ENCODE results near the gene MFAP3L.
"Not testable (repeated sequence)": the region's sequence is repeated elsewhere in the genome, so short reads cannot be mapped to it uniquely, and the experiment has no call there.

MFAP3L gene

DNA sequence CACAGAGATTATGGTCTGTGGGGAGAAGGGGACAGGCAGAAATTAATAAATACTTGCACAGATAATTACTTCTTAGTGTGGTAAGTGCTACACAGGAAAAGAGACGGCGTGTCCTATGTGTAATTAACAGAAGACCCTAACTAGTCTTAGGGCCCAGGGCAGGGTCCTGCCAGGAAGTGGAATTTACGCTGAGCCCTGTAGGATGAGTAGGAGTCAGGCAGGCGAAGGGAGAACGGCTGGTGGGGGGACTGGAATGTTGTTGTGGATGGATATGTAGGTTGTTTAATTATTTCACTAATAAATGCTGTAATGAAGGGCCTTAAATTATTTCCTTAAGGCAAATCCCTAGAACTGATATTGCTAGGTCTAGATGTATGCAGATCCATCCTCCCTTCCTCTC lies 26.7 kb upstream of the MFAP3L start:
- DNase-seq (ENCODE audit: low read depth in 2 of 2): no peak

DNA sequence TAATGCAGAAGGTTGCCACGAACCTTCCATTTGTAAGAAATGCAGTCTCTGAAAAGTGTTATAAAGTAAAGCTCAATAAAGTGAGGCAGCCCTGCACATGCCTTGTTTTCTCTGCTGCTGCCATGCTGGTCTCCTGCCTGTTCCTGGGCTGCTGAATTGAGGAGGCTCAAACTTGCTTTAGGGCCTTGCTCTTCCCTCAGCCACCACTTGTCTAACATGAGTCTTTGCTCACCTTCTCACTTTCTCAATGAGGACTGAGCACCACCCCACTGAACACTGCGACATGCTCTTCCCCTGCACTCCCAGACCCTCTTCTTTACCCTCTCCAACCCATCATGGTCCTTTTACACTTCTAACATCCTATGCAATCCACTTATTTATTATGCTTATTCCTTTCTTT lies 25.2 kb upstream of the MFAP3L start:
- H3K4me3 ChIP-seq (replicated peaks in 1 of 2; ENCODE audit: low read depth in 2 of 2, low read length in 2 of 2): no peak overlapping the region
- TF ChIP-seq, protein P1, sequence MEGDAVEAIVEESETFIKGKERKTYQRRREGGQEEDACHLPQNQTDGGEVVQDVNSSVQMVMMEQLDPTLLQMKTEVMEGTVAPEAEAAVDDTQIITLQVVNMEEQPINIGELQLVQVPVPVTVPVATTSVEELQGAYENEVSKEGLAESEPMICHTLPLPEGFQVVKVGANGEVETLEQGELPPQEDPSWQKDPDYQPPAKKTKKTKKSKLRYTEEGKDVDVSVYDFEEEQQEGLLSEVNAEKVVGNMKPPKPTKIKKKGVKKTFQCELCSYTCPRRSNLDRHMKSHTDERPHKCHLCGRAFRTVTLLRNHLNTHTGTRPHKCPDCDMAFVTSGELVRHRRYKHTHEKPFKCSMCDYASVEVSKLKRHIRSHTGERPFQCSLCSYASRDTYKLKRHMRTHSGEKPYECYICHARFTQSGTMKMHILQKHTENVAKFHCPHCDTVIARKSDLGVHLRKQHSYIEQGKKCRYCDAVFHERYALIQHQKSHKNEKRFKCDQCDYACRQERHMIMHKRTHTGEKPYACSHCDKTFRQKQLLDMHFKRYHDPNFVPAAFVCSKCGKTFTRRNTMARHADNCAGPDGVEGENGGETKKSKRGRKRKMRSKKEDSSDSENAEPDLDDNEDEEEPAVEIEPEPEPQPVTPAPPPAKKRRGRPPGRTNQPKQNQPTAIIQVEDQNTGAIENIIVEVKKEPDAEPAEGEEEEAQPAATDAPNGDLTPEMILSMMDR (IDR thresholded peaks at IDR 0.05; ENCODE audit: low read depth, low read length): no peak
- DNase-seq (ENCODE audit: low read depth in 2 of 2): no peak

More for the DNA sequence above, 26.7 kb upstream of the MFAP3L start:
- TF ChIP-seq, protein P1 (IDR thresholded peaks at IDR 0.05; ENCODE audit: low read depth, low read length): no peak
- no peak overlapping the region for H3K4me3 ChIP-seq (replicated peaks in 1 of 2; ENCODE audit: low read depth in 2 of 2, low read length in 2 of 2)

DNA sequence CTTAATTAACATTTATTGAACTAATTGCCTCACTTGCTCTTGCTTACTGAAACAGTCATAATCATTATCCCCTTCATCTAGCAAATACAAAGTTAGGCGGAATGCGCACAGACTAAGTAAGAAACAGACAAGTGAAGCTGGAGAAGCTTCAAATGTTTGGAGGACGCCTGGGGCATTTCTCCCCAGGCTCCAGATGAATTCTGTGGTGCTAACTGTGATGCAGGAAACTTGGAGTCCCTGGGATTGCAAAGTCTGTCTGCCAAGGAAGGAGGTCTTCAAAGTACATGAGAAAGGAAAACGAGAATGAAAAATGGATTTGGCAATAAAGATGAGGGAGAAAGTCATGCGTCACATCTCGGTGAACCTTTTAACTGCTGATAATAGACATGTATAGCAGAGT lies 23.6 kb upstream of the MFAP3L start:
- no peak overlapping the region for H3K4me3 ChIP-seq (replicated peaks in 1 of 2; ENCODE audit: low read depth in 2 of 2, low read length in 2 of 2)
- TF ChIP-seq, protein P1 (IDR thresholded peaks at IDR 0.05; ENCODE audit: low read depth, low read length): no peak
- DNase-seq (ENCODE audit: low read depth in 2 of 2): no peak

GRCh38 chr4:170047771-170048354 lies 21.7 kb upstream of the MFAP3L start:
- H3K4me3 ChIP-seq (replicated peaks in 1 of 2; ENCODE audit: low read depth in 2 of 2, low read length in 2 of 2): no peak overlapping the region
- TF ChIP-seq, protein P1 (IDR thresholded peaks at IDR 0.05; ENCODE audit: low read depth, low read length): peak; percentile 55
- peak; percentile 83 to 87 for DNase-seq (ENCODE audit: low read depth in 2 of 2)

DNA sequence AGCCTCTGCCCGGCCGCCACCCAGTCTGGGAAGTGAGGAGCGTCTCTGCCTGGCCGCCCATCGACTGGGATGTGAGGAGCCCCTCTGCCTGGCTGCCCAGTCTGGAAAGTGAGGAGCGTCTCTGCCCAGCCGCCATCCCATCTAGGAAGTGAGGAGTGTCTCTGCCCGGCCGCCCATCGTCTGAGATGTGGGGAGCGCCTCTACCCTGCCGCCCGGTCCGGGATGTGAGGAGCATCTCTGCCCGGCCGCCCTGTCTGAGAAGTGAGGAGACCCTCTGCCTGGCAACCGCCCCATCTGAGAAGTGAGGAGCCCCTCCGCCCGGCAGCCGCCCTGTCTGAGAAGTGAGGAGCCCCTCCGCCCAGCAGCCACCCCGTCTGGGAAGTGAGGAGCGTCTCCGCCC lies 20.0 kb upstream of the MFAP3L start:
- DNase-seq (ENCODE audit: low read depth in 2 of 2); H3K4me3 ChIP-seq (replicated peaks in 1 of 2; ENCODE audit: low read depth in 2 of 2, low read length in 2 of 2): not testable (repeated sequence)

- H3K4me3 ChIP-seq (replicated peaks in 1 of 2; ENCODE audit: low read depth in 2 of 2, low read length in 2 of 2): no peak overlapping the region
- DNase-seq (ENCODE audit: low read depth in 2 of 2): no peak
- TF ChIP-seq, protein P1 (IDR thresholded peaks at IDR 0.05; ENCODE audit: low read depth, low read length): no peak
Observed at GRCh38 chr4:170040031-170040680, 14.0 kb upstream of the MFAP3L start.

DNA sequence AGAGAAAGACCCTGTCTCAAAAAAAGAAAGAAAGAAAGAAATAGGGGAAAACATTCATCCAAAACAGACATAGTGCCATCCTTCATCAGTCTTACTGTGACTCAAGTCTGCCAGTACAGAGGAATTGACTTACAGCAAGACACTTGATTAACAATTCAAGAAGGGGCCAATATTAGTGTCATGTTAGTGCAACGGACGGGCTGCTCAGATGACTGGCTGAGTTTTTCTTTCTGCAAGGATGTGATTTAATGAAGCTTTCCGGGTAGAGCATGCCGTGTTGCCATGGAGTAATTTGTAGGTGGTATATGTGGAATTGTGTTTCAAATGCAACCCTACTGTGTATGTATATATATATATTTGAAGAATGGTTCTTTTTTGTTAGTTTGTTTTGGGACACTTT lies 12.6 kb upstream of the MFAP3L start:
- TF ChIP-seq, protein P1 (IDR thresholded peaks at IDR 0.05; ENCODE audit: low read depth, low read length): no peak
- H3K4me3 ChIP-seq (replicated peaks in 1 of 2; ENCODE audit: low read depth in 2 of 2, low read length in 2 of 2): no peak overlapping the region
- DNase-seq (ENCODE audit: low read depth in 2 of 2): no peak
